Stimulated activated CD8-positive, alpha-beta memory T cell treated with anti-CD3 and anti-CD28 coated beads, Interleukin-4, amount 100 ng/mL, for 4 hours (primary cell): ENCODE measurements around the gene KIAA1549.

Experiments used
- DNase-seq, 2 donors: peaks; one replicate each; pipeline ENCODE4 v3.0.0-alpha.2; 2020; ENCODE audit warnings: low read depth in 2 of 2, low spot score in 1 of 2

KIAA1549 gene

DNA sequence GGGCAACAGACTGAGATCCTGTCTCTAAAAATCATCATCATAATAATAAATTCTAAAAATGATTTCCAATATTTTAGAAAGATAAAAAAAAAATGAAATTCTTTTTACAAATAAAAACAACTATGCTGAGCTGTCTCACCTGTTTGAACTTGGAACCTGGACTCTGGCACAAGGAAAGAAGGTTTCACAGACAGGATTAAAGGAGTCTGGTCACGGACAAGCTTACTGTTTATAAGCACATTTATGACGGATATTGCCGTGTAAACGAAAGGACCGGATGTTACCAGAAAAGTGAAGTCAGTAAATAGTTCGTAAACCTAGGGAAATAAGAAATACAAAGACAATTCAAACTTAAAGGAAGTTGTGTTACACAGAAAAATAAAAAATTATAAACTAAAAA lies 70.2 kb downstream of the KIAA1549 start:
- no peak for DNase-seq

DNA sequence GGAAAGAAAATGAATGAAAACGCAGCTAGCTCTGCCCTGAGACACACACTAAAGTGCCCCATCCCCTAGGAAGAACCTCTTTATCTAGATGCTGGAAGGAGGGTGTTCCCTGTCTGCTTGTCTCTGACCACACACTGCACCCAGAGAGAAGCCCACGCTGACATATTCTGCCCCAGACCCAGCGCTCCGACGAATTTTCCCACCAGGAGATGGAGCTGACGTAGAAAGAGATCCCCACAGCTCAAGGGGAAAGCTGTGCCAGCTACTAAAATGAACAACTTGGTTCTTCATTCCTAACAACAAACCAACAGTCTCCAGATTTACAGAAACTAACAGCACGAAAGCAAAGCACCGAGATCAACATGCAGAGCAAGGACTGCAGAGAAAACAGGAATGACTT lies 73.3 kb downstream of the KIAA1549 start:
- DNase-seq, result no peak

GRCh38 chr7:138907201-138907847 lies 73.9 kb downstream of the KIAA1549 start:
- no peak for DNase-seq

DNA sequence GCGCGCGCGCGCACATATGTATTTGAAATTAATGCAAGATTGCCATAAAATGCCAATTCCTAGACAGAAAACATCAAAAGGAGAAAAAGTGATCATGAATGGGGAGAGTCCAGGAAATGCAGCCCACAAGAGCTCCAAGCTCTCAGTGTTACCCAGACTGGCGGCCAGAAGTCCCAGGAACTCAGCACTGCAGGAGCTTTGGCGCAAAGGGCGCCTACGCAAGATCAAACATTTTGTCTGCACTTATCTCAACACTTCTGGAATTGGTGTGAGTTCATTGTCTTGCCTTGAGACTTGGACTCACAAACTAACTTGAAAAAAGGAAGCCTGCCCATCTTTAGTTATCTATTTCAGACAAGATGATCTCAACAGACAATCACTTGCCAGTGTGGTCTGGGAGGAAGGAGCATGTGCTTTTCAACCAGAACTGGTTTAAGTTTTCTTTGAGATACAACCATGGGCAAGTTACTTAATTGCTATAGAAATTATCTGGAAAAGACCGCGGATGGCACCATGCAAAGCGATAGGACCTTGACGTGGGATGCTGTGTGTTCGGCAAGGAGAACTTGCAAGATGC lies 77.2 kb downstream of the KIAA1549 start:
- no peak for DNase-seq

GRCh38 chr7:138903186-138903820 lies 77.9 kb downstream of the KIAA1549 start:
- peak; percentile 17 to 22 for DNase-seq

DNA sequence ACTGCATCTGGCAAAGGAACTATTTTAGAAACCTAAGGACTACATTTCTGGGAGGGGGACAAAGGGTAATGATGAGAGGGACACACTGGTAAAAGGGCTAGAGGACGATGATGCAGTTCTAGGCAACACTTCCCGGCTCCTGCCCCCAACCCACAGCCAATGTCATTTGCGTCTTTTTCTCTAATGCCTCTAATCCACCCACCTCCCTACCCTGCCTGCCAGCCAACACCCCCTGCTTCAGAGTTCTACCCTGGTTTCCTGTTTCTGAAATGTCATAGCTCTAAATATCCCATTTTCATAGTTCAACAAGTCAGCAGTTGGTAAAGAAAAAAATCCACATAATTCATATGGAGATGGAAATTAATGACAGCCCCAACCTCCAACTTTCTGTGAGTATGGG lies 79.0 kb downstream of the KIAA1549 start:
- no peak for DNase-seq

GRCh38 chr7:138900035-138900828 lies 81.0 kb downstream of the KIAA1549 start:
- DNase-seq, result no peak

GRCh38 chr7:138898802-138899201 lies 82.4 kb downstream of the KIAA1549 start:
- no peak for DNase-seq

GRCh38 chr7:138898255-138898654 lies 82.9 kb downstream of the KIAA1549 start:
- no peak for DNase-seq

GRCh38 chr7:138895679-138896078 lies 85.5 kb downstream of the KIAA1549 start:
- DNase-seq, result no peak

GRCh38 chr7:138893258-138893657 lies 87.9 kb downstream of the KIAA1549 start:
- no peak for DNase-seq

- no peak for DNase-seq
Measured at GRCh38 chr7:138892812-138893211, 88.4 kb downstream of the KIAA1549 start.

DNA sequence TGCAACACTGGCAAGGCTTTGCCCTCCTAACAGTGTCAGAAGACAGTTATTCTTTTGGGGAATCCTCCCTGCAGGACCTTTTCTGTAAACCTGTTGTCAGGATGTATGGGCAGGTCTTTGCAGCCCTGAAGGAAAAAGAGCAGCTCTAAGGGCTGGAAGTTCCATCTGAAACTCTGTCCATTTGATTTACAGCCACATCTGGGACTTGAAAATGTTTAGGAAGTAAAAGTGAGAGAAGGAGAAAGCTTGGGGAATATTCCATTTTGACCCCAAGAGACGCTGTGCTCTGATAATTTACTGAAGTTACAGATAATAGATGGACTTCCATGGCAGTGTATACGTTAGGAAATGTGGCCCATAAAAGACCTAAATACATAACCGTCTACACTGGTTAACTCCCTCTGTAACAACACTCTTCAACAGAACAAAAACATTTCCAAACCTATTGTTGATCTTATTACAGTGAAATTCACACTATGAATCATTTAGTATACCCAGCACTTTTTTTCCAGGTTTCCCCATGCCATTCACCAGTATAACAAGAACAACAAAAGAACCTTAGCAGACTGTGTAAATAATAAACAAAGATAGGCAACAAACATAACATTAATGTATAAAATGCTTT lies 89.1 kb downstream of the KIAA1549 start:
- no peak for DNase-seq

DNA sequence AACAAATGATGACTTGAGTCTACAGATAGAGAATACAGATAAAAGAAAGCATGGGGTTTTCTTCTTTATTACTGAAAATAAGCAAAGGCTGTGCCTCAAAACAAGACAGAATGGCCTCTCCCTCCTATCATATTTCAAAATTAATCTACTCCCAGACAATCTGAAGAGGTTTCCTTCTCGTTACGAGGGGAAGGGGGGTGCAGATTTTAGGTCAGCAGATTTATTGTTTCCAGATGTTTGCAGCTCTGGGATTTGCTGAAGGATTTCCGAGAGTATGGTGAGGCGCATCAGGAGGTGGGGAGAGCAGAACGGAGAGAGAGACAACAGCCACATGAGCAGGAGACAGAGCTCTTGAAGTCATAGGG lies 89.8 kb downstream of the KIAA1549 start:
- no peak for DNase-seq

- DNase-seq, result no peak
Measured at GRCh38 chr7:138890499-138891445, 90.4 kb downstream of the KIAA1549 start.

DNA sequence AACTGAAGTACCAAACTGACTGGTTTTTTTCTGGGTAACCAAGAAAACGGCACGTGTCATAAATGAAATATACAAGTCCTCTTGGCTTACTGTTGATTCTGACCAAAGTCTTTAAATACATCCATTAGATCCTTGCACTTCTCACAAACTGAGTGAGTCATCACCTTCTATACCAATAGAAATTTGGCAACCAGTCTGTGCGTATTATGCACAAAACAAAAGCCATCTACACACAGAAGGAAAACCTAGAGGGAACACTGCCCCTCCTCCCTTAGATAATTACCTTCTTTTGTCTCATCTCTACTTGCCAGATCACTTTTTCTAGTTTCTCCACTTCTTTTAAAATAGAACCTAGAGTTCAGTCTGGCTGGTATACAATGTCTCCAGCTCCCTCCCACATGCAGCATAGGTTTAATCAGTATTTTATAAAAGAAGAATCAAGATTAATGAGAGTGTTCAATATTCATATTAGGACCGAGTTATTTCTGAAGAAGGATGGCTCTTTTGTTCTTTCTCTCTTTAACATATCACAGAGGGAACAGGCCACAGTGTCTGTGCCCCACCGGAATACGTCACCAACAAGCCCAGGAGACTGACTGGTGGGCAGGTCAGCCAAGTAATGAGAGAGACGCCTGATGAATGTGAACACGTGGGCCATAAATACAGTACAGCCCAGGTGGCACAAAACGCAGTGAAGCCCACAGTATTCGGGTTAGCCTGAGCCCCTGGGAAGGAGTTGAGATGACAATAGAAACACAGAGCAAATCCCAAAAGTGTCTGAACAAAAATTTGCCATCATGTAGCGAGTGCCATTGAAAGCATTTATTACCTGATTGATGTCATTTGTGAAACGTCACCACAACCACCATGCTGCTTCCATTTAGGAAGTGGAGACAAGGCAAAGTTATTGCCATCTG lies 91.3 kb downstream of the KIAA1549 start:
- no peak for DNase-seq

GRCh38 chr7:138887872-138888656 lies 93.1 kb downstream of the KIAA1549 start:
- DNase-seq, result no peak

DNA sequence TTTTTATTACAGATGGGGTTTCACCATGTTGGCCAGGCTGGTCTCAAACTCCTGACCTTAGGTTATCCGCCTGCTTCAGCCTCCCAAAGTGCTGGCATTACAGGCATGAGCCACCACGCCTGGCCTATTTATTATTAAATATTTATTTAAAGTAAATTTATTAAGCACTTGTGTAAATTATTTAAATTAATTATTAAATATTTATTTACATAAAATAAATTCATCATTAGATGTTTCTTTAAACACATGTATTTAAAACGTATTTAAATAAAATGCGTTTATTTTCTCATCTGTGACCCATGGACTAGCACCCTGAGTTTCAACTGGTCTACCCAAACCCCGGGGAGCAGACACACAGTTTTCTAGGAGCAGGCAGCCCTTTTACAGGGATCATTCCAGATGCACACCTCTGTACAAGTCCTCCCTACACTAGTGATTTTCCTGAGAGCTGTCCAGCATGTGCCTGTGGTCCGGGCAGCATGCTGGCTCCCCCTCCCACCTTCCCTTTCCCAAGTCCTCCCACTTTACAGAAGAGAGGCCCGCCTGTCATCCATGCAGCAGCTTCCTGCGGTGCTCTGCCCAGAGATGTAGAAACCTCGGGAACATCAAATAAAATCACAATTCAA lies 94.0 kb downstream of the KIAA1549 start:
- DNase-seq, result no peak
